ENCODE data around the gene GFER. TPM values are rescaled to one million over a fixed set of nuclear protein-coding genes. Genes with fewer than 3 reads are reported as not detected.
A peak's percentile ranks its signal among the peaks of the same experiment; 100 is the strongest.

Gene GFER
- total and polyA plus RNA-seq, 11 donors = 18.0 to 51.1 (median 23.8) TPM

DNA sequence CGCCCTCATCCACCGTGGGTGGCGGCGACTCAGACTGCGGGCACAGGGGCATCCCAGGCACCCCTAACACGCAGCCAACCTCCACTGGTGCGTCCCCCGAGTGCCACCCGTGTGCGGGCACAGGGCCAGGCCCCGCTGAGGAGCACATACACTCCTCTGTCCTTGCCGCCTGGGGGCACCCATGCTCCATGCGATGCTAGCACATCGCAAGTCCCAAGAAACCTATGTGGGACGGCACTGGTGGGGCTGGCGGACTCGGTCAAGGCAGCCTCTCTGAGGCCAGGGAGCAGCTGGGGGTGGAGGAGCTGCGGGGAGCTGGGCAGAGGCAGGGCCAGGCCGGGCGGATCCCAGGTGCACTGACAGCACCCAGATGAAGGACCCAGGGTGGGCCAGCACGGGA lies 21.7 kb downstream of the GFER start:
- no peak overlapping the region for H3K27ac ChIP-seq
- ATAC-seq (no peak), DNase-seq (no peak)
- H3K9me3 ChIP-seq = no peaks in the 10 kb centered on the region
- H3K27me3 ChIP-seq = no peaks in the 10 kb centered on the region
- WGBS, 4 donors = 60 to 85% (median 81%) methylated on average over 13 to 21 of the region's 21 CpGs
- peaks cover 0 to 29% (median 24%) of the 10 kb centered on the region in 9 donors for H3K36me3 ChIP-seq
- intact Hi-C loops (cut with DNase I) = loop anchor here in 2 of 10 donors (10.0 kb wide), 2 partner anchors 149 to 499 kb away; partner anchors contain the start of gene TRAF7 (in 1 of the 2)
- peaks cover 20 to 72% (median 52%) of the 10 kb centered on the region in 12 donors for H3K4me1 ChIP-seq
- TF ChIP-seq, protein P1, sequence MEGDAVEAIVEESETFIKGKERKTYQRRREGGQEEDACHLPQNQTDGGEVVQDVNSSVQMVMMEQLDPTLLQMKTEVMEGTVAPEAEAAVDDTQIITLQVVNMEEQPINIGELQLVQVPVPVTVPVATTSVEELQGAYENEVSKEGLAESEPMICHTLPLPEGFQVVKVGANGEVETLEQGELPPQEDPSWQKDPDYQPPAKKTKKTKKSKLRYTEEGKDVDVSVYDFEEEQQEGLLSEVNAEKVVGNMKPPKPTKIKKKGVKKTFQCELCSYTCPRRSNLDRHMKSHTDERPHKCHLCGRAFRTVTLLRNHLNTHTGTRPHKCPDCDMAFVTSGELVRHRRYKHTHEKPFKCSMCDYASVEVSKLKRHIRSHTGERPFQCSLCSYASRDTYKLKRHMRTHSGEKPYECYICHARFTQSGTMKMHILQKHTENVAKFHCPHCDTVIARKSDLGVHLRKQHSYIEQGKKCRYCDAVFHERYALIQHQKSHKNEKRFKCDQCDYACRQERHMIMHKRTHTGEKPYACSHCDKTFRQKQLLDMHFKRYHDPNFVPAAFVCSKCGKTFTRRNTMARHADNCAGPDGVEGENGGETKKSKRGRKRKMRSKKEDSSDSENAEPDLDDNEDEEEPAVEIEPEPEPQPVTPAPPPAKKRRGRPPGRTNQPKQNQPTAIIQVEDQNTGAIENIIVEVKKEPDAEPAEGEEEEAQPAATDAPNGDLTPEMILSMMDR (IDR thresholded peaks at IDR 0.05) = no peak
- H3K4me3 ChIP-seq = no peak overlapping the region

DNA sequence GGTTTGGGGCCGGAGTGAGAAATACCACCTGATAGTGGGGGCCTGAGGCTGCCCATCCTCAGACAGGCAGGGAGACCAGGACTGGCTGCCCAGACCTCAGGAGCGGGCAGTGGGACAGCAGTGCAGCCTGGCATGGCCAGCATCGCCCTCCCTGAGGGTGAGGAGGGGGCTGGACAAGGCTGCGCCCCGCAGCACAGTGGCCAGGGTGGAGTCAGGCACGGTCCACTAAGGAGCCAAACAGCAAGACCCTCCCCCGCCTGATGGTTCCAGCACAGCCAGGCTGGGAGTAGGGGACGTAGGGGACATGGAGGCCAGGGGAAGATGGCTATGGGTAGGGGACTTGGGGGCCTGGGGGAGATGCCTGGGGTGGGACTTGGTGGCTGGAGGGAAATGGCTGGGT lies 22.3 kb downstream of the GFER start:
- Histone ChIP-seq H3K36me3 (peaks cover 0 to 23% (median 18%) of the 10 kb centered on the region in 9 donors), H3K27me3 (no peaks in the 10 kb centered on the region), H3K4me1 (peaks cover 20 to 73% (median 52%) of the 10 kb centered on the region in 12 donors), H3K4me3 (no peak overlapping the region), H3K27ac (no peak overlapping the region), H3K9me3 (no peaks in the 10 kb centered on the region)
- DNase-seq (no peak), ATAC-seq (no peak)
- no peak for TF ChIP-seq POLR2A (IDR thresholded peaks at IDR 0.05)
- TF ChIP-seq, protein P1 (IDR thresholded peaks at IDR 0.05) = no peak
- 89 to 94% (median 91%) methylated on average over 8 of the region's 8 CpGs for WGBS, 4 donors
- intact Hi-C loops (cut with DNase I) = loop anchor here in 2 of 10 donors (10.0 kb wide), 2 partner anchors 148 to 498 kb away; partner anchors contain the start of gene TRAF7 (in 1 of the 2)

DNA sequence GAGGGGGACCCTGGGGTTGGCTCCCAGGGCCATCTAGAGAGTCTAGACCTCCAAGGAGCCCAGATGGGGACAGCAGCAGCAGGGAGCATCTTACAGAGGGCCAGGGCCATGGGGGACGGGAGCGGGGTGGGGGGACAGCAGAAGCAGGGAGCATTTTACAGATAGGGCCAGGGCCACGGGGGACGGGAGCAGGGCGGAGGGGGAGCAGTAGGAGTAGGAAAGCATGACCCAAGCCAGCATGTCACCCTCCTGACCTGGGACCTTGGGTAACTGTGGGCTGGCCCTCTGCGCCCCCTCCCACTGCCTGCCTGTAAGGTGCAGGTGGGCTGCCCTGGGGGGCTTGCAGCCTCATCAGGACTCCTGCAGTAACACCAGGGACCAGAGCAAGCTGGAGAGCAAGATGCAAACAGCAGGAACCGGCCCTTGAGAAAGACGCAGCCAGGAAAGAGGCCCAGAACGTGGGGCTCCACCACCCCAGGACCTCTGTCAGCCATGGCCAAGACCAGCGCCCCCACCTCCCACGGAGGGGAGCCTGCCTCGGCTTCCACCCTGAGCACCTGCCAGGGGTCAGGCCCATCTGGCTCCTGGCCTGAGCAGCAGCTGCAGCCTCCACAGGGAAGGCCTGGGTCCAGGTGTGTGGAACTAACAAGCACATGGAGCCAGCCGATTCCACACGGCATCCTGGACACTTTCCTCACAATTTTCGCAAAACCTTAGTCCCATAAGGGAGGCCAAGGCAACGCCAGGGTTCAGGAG lies 23.3 kb downstream of the GFER start:
- no peaks in the 10 kb centered on the region for H3K27me3 ChIP-seq
- DNase-seq (peak in 1 of 5 donors; percentile 26), ATAC-seq (no peak)
- 78 to 81% (median 81%) methylated on average over 15 to 16 of the region's 16 CpGs for WGBS, 4 donors
- intact Hi-C loops (cut with DNase I) = loop anchor here in 2 of 10 donors (10.0 kb wide), 2 partner anchors 148 to 498 kb away; partner anchors contain the start of gene TRAF7 (in 1 of the 2)
- H3K36me3 ChIP-seq = peaks cover 0 to 13% (median 8%) of the 10 kb centered on the region in 9 donors
- H3K27ac ChIP-seq = no peak overlapping the region
- no peaks in the 10 kb centered on the region for H3K9me3 ChIP-seq
- no peak for TF ChIP-seq POLR2A (IDR thresholded peaks at IDR 0.05)
- TF ChIP-seq, protein P1 (IDR thresholded peaks at IDR 0.05) = no peak
- H3K4me1 ChIP-seq = peaks cover 20 to 73% (median 52%) of the 10 kb centered on the region in 12 donors
- peak overlapping the region in 4 of 12 donors; percentile 97 to 100 (median 98) for H3K4me3 ChIP-seq

DNA sequence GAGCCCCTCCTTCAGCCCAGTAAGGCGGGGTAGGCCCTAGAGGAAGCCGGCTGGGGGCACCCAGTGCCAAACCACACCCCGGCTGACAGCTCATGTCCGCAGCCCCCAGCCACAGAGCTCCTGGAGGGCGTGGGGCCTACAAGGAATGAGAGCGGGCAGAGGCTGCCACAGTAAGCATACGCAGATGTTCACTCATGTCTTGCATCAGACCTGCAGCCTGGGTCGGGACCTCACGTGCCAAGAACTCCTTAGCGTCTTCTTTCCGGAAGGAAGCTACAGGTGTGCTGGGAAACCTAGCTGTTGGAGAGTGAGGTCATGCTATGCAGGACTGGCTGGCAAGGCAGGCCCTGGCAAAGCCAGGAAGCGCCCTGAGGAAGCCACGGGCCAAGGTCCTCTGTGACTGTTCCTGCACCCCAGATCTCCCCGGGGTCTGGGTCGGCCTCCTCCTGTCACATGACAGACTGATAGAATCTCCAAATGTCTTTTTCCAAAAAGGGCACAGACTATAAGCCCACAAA lies 24.1 kb downstream of the GFER start:
- DNase-seq (peak in 2 of 5 donors; percentile 24 to 39), ATAC-seq (no peak)
- Histone ChIP-seq H3K27ac (peak overlapping the region in 3 of 12 donors; percentile 88 to 89 (median 88)), H3K4me1 (peaks cover 20 to 72% (median 52%) of the 10 kb centered on the region in 12 donors), H3K9me3 (no peaks in the 10 kb centered on the region), H3K4me3 (peak overlapping the region in 9 of 12 donors; percentile 69 to 100 (median 97)), H3K36me3 (peaks cover 0 to 5% (median 2%) of the 10 kb centered on the region in 9 donors), H3K27me3 (no peaks in the 10 kb centered on the region)
- intact Hi-C loops (cut with DNase I) = loop anchor here in 2 of 10 donors (2.0 to 10.0 kb wide), 3 partner anchors 23 to 497 kb away; partner anchors contain the start of genes GFER (in 1 of the 2) and TRAF7 (in 1 of the 2)
- 48 to 59% (median 53%) methylated on average over 10 to 15 of the region's 15 CpGs for WGBS, 4 donors
- no peak for TF ChIP-seq POLR2A (IDR thresholded peaks at IDR 0.05)
- TF ChIP-seq, protein P1 (IDR thresholded peaks at IDR 0.05) = no peak
